Fibroblast of mammary gland (primary cell): Measurements from ENCODE around the gene DCAF8L2.
A peak's percentile ranks its signal among the peaks of the same experiment; 100 is the strongest.
"Not testable (repeated sequence)": the region's sequence is repeated elsewhere in the genome, so short reads cannot be mapped to it uniquely, and the experiment has no call there.

Experiments
- DNase-seq: peaks from one replicate; pipeline ENCODE4 v3.0.0-alpha.2; 2010; ENCODE audit warnings: low read depth
- H3K4me3 ChIP-seq: 2 replicates; pipeline ENCODE4 v1.5.1; 2011; ENCODE audit warnings: low read depth, mild to moderate bottlenecking, low read length, moderate library complexity; ENCODE audit not compliant: control insufficient read depth
- TF ChIP-seq, protein P1 (sequence below): conservative IDR thresholded peaks from 2 replicates; pipeline ENCODE4 v1.5.1; 2011; ENCODE audit warnings: low read depth, low read length, inconsistent platforms; ENCODE audit not compliant: control insufficient read depth, insufficient read depth

DCAF8L2 gene

DNA sequence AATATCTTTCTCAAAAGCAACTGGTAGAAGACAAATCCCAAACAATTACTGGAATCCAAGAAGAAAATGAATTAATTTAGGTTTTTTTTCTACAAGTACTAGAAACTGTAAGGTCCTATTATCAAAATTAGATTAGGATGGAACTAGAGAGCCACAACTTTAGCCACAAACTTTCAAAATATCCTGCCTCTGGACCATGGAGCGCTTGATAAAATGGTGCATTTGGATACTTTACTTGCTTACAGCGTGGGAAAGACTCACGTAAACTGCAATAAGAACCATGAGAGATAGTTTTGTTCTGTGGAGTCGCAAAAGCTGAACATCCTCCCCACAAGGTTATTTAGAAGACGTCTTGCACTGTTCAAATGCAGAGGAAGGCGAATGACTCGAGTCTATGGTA is at the start of gene DCAF8L2:
DCAF8L2 (plus strand) TSS at position 301 of the 400 bp plus-strand sequence. CDS start 156,552 bp downstream, outside the sequence.
- TF ChIP-seq, protein P1, sequence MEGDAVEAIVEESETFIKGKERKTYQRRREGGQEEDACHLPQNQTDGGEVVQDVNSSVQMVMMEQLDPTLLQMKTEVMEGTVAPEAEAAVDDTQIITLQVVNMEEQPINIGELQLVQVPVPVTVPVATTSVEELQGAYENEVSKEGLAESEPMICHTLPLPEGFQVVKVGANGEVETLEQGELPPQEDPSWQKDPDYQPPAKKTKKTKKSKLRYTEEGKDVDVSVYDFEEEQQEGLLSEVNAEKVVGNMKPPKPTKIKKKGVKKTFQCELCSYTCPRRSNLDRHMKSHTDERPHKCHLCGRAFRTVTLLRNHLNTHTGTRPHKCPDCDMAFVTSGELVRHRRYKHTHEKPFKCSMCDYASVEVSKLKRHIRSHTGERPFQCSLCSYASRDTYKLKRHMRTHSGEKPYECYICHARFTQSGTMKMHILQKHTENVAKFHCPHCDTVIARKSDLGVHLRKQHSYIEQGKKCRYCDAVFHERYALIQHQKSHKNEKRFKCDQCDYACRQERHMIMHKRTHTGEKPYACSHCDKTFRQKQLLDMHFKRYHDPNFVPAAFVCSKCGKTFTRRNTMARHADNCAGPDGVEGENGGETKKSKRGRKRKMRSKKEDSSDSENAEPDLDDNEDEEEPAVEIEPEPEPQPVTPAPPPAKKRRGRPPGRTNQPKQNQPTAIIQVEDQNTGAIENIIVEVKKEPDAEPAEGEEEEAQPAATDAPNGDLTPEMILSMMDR, result no peak
- no peak within 1 kb of the TSS for H3K4me3 ChIP-seq
- no peak for DNase-seq

DNA sequence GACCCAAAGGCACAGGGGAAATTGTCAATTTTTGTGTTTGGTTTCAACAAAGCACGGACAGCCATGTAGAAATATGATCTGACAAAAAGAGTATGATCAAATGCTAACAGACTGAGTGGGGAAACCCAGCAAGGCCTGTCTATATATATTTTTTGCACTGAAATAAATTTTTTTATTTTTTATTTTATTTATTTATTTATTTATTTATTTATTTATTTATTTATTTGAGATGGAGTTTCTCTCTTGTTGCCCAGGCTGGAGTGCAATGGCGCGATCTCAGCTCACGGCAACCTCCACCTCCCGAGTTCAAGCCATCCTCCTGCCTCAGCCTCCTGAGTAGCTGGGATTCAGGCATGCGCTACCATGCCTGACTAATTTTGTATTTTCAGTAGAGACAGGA is 49.0 kb upstream of the DCAF8L2 start:
- DNase-seq, H3K4me3 ChIP-seq: not testable (repeated sequence)

DNA sequence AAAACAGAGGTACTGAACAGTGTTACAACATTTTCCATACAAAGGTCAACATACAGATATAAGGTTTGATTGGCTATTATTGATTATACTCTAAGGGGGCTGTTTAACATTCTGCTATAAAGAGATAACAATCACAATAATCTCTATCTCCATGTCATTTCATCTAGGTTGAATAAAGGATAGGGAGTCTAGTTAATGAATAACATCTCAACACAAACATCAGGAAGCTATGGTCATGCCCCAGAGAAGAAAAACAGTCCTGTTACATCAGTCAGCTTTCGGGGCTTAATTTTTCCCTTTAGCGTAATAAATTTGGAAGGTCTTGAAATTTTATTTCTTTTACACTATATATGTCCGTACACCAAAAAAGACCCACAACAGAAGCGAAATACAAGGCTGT is 41.5 kb upstream of the DCAF8L2 start:
- H3K4me3 ChIP-seq, result no peak overlapping the region
- TF ChIP-seq, protein P1, result no peak
- DNase-seq, result no peak

DNA sequence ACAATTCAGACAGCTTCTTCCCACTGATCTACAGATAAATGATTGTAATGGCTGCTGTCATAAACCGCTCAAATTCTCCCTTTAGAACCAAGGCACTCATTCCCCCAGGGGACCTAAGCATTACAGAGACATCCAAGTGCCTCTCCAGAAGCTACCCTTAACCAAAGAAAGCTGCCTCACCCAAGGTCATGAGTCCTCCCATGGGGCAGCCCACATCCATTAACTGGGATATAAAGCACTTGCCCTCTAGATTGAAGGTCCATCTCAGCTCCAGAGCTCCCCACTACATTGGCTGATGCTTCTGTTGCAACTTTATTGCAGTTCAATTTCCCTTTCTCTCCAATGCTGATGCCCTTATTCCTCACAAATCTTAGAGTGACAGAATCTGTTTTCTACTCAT is 40.5 kb upstream of the DCAF8L2 start:
- TF ChIP-seq, protein P1, result no peak
- no peak overlapping the region for H3K4me3 ChIP-seq
- no peak for DNase-seq

DNA sequence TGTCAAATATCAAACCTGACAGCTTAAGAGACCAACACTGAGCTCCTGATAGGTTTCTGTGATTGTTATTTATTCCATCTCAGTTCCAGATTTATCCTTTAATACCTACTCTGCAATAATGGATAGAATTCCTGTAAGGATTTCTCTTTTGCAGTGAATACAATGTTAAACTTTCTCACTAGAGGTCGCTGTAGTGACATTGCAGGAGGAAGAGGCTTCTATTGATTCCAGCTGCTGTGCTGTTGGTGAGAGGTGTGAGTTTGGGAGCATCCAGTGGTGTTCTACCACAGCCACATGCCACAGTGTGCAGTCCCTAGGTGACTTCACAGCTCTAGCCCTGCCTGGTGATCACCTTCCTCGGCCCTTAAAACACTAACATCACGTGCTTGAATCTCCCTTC is 34.6 kb upstream of the DCAF8L2 start:
- TF ChIP-seq, protein P1, result peak; percentile 20
- DNase-seq, result peak; percentile 1
- H3K4me3 ChIP-seq, result no peak overlapping the region

DNA sequence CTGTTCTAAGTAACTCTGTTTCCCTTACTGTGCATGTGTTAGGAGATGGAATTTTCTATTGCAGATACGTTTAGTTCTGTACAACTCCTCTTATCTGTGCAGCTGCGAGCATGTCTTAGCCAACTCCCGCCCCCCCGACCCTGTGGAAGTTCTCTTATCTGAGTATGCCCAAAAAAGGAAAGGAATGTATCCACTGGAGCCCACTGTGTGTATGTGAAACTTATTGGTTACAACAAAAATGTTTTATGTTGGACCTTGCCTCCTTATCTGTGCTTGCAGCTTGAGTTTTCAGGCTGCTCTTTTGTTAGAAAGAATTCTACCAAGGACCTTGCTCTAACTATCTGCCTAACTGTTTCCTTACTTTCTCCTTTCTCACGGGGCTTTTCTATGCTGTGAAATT is 24.2 kb upstream of the DCAF8L2 start:
- TF ChIP-seq, protein P1, result no peak
- no peak for DNase-seq
- H3K4me3 ChIP-seq, result no peak overlapping the region

DNA sequence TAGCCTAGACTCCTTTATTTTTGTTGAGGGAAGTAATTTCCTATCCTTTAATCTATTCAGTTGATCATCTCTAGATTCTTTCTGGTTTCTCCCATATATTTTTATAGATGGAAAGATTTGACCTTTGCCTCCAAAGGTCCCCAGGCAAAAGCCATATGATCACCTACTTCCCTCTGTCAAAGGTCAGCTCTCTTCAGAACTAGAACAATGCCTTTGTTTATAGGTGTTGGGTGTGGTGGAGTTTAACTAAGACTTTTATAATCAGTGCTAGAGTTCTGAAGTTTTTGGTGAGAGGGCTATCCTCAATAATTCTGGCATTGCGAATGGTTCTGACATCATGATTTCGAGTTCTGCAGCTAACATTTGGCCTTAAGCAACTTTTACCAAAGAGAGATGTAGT is 19.0 kb upstream of the DCAF8L2 start:
- DNase-seq, result no peak
- TF ChIP-seq, protein P1, result no peak
- no peak overlapping the region for H3K4me3 ChIP-seq
